ENCODE measurements around the gene HES1.
"Not testable (repeated sequence)": the region's sequence is repeated elsewhere in the genome, so short reads cannot be mapped to it uniquely, and the experiment has no call there.

The HES1 gene

GRCh38 chr3:194135806-194136518, at the start of gene HES1:
TSS of gene HES1 (plus strand) at chr3:194136148. CDS start at chr3:194136381, 233 bp downstream.
- DNase-seq, result peak; percentile 67

GRCh38 chr3:194086388-194087075, 49.4 kb upstream of the HES1 start:
- no peak for DNase-seq

GRCh38 chr3:194087280-194087679, 48.7 kb upstream of the HES1 start:
- no peak for DNase-seq

GRCh38 chr3:194087995-194088855, 47.7 kb upstream of the HES1 start:
- DNase-seq, result no peak

- DNase-seq, result no peak
These were observed 46.4 kb upstream of the HES1 start for GRCh38 chr3:194089357-194090177.

- not testable (repeated sequence) for DNase-seq
These were observed 45.8 kb upstream of the HES1 start for GRCh38 chr3:194090178-194090555.

GRCh38 chr3:194090716-194091115, 45.2 kb upstream of the HES1 start:
- DNase-seq, result no peak

GRCh38 chr3:194091141-194091540, 44.8 kb upstream of the HES1 start:
- DNase-seq, result no peak

GRCh38 chr3:194091897-194092296, 44.1 kb upstream of the HES1 start:
- not testable (repeated sequence) for DNase-seq

GRCh38 chr3:194092881-194093301, 43.1 kb upstream of the HES1 start:
- no peak for DNase-seq

GRCh38 chr3:194093842-194094241, 42.1 kb upstream of the HES1 start:
- DNase-seq, result no peak

- DNase-seq, result peak; percentile 61
These were observed 40.5 kb upstream of the HES1 start for GRCh38 chr3:194095464-194095863.

GRCh38 chr3:194095902-194096301, 40.0 kb upstream of the HES1 start:
- DNase-seq, result no peak

- no peak for DNase-seq
These were observed 38.6 kb upstream of the HES1 start for GRCh38 chr3:194097141-194097882.

GRCh38 chr3:194098081-194098842, 37.7 kb upstream of the HES1 start:
- DNase-seq, result no peak

GRCh38 chr3:194098843-194099183, 37.1 kb upstream of the HES1 start:
- no peak for DNase-seq

GRCh38 chr3:194099215-194099614, 36.7 kb upstream of the HES1 start:
- no peak for DNase-seq

- no peak for DNase-seq
These were observed 35.0 kb upstream of the HES1 start for GRCh38 chr3:194100856-194101390.

GRCh38 chr3:194101592-194102432, 34.1 kb upstream of the HES1 start:
- DNase-seq, result no peak

GRCh38 chr3:194102436-194102835, 33.5 kb upstream of the HES1 start:
- no peak for DNase-seq
